Keratinocyte (primary cell): ENCODE results near the gene UBXN6. TPM values are rescaled to one million over a fixed set of nuclear protein-coding genes. Genes with fewer than 3 reads are reported as not detected.

Experiments used
- DNase-seq: peaks from one replicate; pipeline ENCODE4 v3.0.0-alpha.2; 2011; ENCODE audit warnings: low read depth, missing footprints, low spot score
- FAIRE-seq: peaks from 2 replicates; lab custom pipeline; 2011; peaks lifted over from hg19 to GRCh38; lab: Jason Lieb, UNC
- H2AFZ ChIP-seq: 2 replicates; pipeline ENCODE4 v1.6.0; 2012; ENCODE audit warnings: low read length, control low read depth, inconsistent platforms; ENCODE audit not compliant: control insufficient read depth
- H3K27ac ChIP-seq: 2 replicates; pipeline ENCODE4 v1.5.1; 2011; ENCODE audit warnings: low read length; ENCODE audit not compliant: control insufficient read depth, insufficient read depth
- H3K27me3 ChIP-seq: 3 replicates; pipeline ENCODE4 v1.6.0; 2011; ENCODE audit warnings: low read length; ENCODE audit not compliant: control insufficient read depth, insufficient read depth; ENCODE audit errors: extremely low read depth
- H3K36me3 ChIP-seq, 2 experiments: 2 replicates in 1 of 2; 3 replicates in 1 of 2; pipeline ENCODE4 v1.5.1; 2011; ENCODE audit warnings: low read length in 2 of 2, mild to moderate bottlenecking in 1 of 2; ENCODE audit not compliant: control insufficient read depth in 2 of 2, insufficient read depth in 2 of 2; ENCODE audit errors: extremely low read depth in 1 of 2
- H3K4me1 ChIP-seq: 3 replicates; pipeline ENCODE4 v1.5.1; 2011; ENCODE audit warnings: low read length; ENCODE audit not compliant: control insufficient read depth, insufficient read depth; ENCODE audit errors: extremely low read depth
- H3K4me2 ChIP-seq: 3 replicates; pipeline ENCODE4 v1.6.0; 2011; ENCODE audit warnings: low read depth, low read length; ENCODE audit not compliant: control insufficient read depth, insufficient read depth; ENCODE audit errors: extremely low read depth
- H3K4me3 ChIP-seq, 3 experiments: fragments of 200-600 bp in 1 of 3; sonication (generic) in 1 of 3; 2 replicates in 2 of 3; 3 replicates in 1 of 3; pipeline ENCODE4 v1.5.1; 2011 to 2016; ENCODE audit warnings: low read length in 3 of 3, mild to moderate bottlenecking in 3 of 3, control low read depth in 2 of 3, inconsistent platforms in 1 of 3, low read depth in 1 of 3, mixed read lengths in 1 of 3, mixed run types in 1 of 3, moderate library complexity in 1 of 3; ENCODE audit not compliant: control insufficient read depth in 2 of 3, insufficient read depth in 2 of 3; ENCODE audit errors: extremely low read depth in 1 of 3
- H3K79me2 ChIP-seq: 2 replicates; pipeline ENCODE4 v1.6.0; 2012; ENCODE audit warnings: low read length; ENCODE audit not compliant: control insufficient read depth, insufficient read depth
- H3K9ac ChIP-seq: 3 replicates; pipeline ENCODE4 v1.6.0; 2011; ENCODE audit warnings: low read length; ENCODE audit not compliant: control insufficient read depth, insufficient read depth; ENCODE audit errors: extremely low read depth
- H3K9me1 ChIP-seq: 3 replicates; pipeline ENCODE4 v1.6.0; 2011; ENCODE audit warnings: low read length; ENCODE audit not compliant: control insufficient read depth, insufficient read depth; ENCODE audit errors: extremely low read depth
- H3K9me3 ChIP-seq: 2 replicates; pipeline ENCODE4 v1.5.1; 2012; ENCODE audit warnings: low read depth, low read length; ENCODE audit not compliant: control insufficient read depth
- H4K20me1 ChIP-seq: 3 replicates; pipeline ENCODE4 v1.6.0; 2011; ENCODE audit warnings: low read length; ENCODE audit not compliant: control insufficient read depth, insufficient read depth; ENCODE audit errors: extremely low read depth
- CTCF ChIP-seq, 3 experiments: IDR thresholded peaks in 1 of 3; conservative IDR thresholded peaks in 1 of 3; optimal IDR thresholded peaks in 1 of 3; 2 replicates in 2 of 3; 3 replicates in 1 of 3; pipeline versions ENCODE3 to v1.5.1; 2011; ENCODE audit warnings: low read length in 3 of 3, mild to moderate bottlenecking in 3 of 3, moderate library complexity in 2 of 3, control low read depth in 1 of 3, inconsistent platforms in 1 of 3; ENCODE audit not compliant: insufficient read depth in 2 of 3; ENCODE audit errors: extremely low read depth in 1 of 3
- EZH2 ChIP-seq: IDR thresholded peaks from one replicate; pipeline ENCODE4 v1.6.1; 2012; ENCODE audit warnings: inconsistent platforms, mild to moderate bottlenecking, low read length, moderate library complexity
- dilution Hi-C: fragments of 300-500 bp; cut with MboI; formaldehyde crosslinking; loops from one replicate; pipeline ENCODE4 v1.7.0; 2020; ENCODE audit warnings: low sequenced_read_pairs; ENCODE audit not compliant: extremely low pct_ligation_motif_present
- polyA plus RNA-seq, 5 experiments: library from polyadenylated mRNA; depleted of rRNA in 3 of 5; stranded (reverse) in 3 of 5; stranded (forward) in 1 of 5; unstranded in 1 of 5; fragments of >200 nt; gene quantifications; 1 replicate in 1 of 5; 2 replicates in 3 of 5; 3 replicates in 1 of 5; pipeline versions ENCODE4 v1.2.1 to v1.2.3, GENCODE V29; 2011 to 2012; ENCODE audit warnings: missing spikeins in 2 of 5, low read depth in 1 of 5, low replicate concordance in 1 of 5

The UBXN6 gene
- polyA plus RNA-seq, 1 donor (not counting 4 experiments of a cell fraction or from before 2014, with no cell fraction given) = 36.4 TPM

DNA sequence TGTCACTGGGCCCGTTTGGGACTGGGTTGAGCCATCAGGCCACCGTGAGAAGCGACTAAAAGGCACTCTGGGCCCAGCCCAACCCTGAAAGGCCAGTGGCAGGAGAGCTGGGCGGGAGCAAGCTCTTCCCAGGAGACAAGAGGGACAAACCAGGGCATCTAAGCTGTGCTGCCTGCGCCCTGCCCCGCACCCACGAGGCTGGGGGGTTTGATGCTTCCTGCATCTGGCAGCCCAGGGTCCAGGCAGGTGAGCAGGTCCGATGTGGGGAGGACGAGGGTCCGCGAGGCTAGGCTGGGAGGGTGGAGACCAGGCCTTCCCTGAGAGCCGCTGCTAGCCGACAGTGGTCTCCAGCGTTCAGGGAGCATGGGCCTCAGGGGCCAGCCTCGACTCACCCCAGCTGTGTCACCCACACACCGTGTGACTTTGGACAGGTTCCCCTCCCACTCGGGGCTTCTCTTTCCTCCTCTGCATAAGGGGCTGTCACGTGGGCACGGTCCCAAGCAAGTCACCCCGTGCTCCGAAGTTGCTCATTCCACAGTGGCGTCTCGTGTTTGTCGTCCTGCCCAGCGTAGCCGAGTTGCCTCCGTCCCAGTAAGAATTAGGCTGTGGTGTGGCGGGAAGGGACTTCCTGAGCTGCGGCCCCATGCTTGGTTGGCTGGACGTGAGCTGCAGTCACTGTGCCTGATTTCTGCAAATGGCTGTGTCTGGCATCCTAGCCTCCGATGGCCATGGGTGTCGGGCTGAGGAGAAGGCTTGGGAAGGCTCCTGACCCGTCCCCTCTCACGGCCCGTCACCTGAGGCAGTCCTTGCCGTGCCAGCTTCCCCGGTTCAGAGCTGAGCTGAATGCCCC lies 44.9 kb upstream of the UBXN6 start:
- TF ChIP-seq EZH2 (no peak), CTCF (optimal IDR thresholded peaks at IDR 0.05 in 1 of 3, IDR thresholded peaks at IDR 0.05 in 1 of 3, conservative IDR thresholded peaks at IDR 0.05 in 1 of 3; ENCODE audit: extremely low read depth in 1 of 3, insufficient read depth in 2 of 3, low read length in 3 of 3) (no peak)
- Histone ChIP-seq H3K9ac (no peak overlapping the region), H3K36me3 (peaks cover 13 to 21% of the 10 kb centered on the region in 2 experiments), H4K20me1 (no peaks in the 10 kb centered on the region), H2AFZ (no peak overlapping the region), H3K79me2 (no peaks in the 10 kb centered on the region), H3K27me3 (no peaks in the 10 kb centered on the region), H3K9me1 (peaks cover 2% of the 10 kb centered on the region), H3K4me3 (no peak overlapping the region), H3K27ac (no peak overlapping the region), H3K4me2 (no peak overlapping the region), H3K4me1 (peaks cover 8% of the 10 kb centered on the region), H3K9me3 (no peaks in the 10 kb centered on the region)
- dilution Hi-C loops = no loop called here
- no peak for DNase-seq
- no peak for FAIRE-seq

- Histone ChIP-seq H3K27me3 (no peaks in the 10 kb centered on the region), H3K36me3 (peaks cover 12 to 21% of the 10 kb centered on the region in 2 experiments), H2AFZ (no peak overlapping the region), H3K79me2 (no peaks in the 10 kb centered on the region), H3K9me3 (no peaks in the 10 kb centered on the region), H3K9me1 (peaks cover 2% of the 10 kb centered on the region), H3K9ac (no peak overlapping the region), H3K27ac (no peak overlapping the region), H3K4me2 (no peak overlapping the region), H3K4me1 (peaks cover 5% of the 10 kb centered on the region), H4K20me1 (no peaks in the 10 kb centered on the region), H3K4me3 (no peak overlapping the region)
- DNase-seq = no peak
- TF ChIP-seq CTCF (optimal IDR thresholded peaks at IDR 0.05 in 1 of 3, IDR thresholded peaks at IDR 0.05 in 1 of 3, conservative IDR thresholded peaks at IDR 0.05 in 1 of 3; ENCODE audit: extremely low read depth in 1 of 3, insufficient read depth in 2 of 3, low read length in 3 of 3) (no peak), EZH2 (no peak)
- dilution Hi-C loops = no loop called here
- FAIRE-seq = no peak
Measured at GRCh38 chr19:4501691-4502090, 44.1 kb upstream of the UBXN6 start.
